K562 (cell line): Measurements from ENCODE around the gene DYNLT4. TPM values are rescaled to one million over a fixed set of nuclear protein-coding genes. Genes with fewer than 3 reads are reported as not detected.

Experiments used
- BCOR ChIP-seq: fragments of 450-650 bp; IDR thresholded peaks from 2 replicates; pipeline ENCODE4 v1.6.1; 2016
- BRD4 ChIP-seq: fragments of 200-600 bp; sonication (generic); IDR thresholded peaks from 2 replicates; pipeline ENCODE4 v1.6.1; 2017; ENCODE audit warnings: inconsistent platforms
- CBX3 ChIP-seq, 2 experiments: IDR thresholded peaks; 1 replicate in 1 of 2; 2 replicates in 1 of 2; pipeline ENCODE4 v1.6.1; 2012; ENCODE audit warnings: inconsistent platforms in 2 of 2, low read length in 2 of 2, borderline replicate concordance in 1 of 2, control low read depth in 1 of 2
- COPS2 ChIP-seq: fragments of 450-650 bp; conservative IDR thresholded peaks from 2 replicates; pipeline ENCODE4 v1.6.1; 2016; ENCODE audit warnings: mild to moderate bottlenecking, moderate library complexity
- ETV5 ChIP-seq: sonication (generic); formaldehyde crosslinking; IDR thresholded peaks from 2 replicates; pipeline ENCODE4 v1.4.0; 2020; ENCODE audit warnings: low read depth, mild to moderate bottlenecking, missing genetic modification reagents
- EZH2 ChIP-seq: IDR thresholded peaks from 2 replicates; pipeline ENCODE4 v1.6.1; 2012; ENCODE audit warnings: low read depth, mild to moderate bottlenecking, inconsistent platforms, low read length, borderline replicate concordance
- GTF2A2 ChIP-seq: IDR thresholded peaks from 2 replicates; pipeline ENCODE4 v1.6.1; 2016; ENCODE audit warnings: mild to moderate bottlenecking, missing genetic modification characterization, missing compliant biosample characterization
- ILK ChIP-seq: fragments of 450-650 bp; IDR thresholded peaks from 2 replicates; pipeline ENCODE4 v1.6.1; 2016; ENCODE audit warnings: missing genetic modification characterization, low read depth, mild to moderate bottlenecking, missing compliant biosample characterization, moderate library complexity, borderline replicate concordance
- KLF10 ChIP-seq: fragments of 250-450 bp; sonication (Bioruptor Pico); IDR thresholded peaks from 2 replicates; pipeline ENCODE4 v1.6.1; 2021; ENCODE audit warnings: matching md5 sums
- NCOA6 ChIP-seq: fragments of 450-650 bp; IDR thresholded peaks from 2 replicates; pipeline ENCODE4 v1.6.1; 2017; ENCODE audit warnings: mild to moderate bottlenecking
- OTX1 ChIP-seq: fragments of 450-650 bp; formaldehyde crosslinking; IDR thresholded peaks from 2 replicates; pipeline ENCODE4 v1.4.0; 2022; ENCODE audit warnings: mild to moderate bottlenecking
- PHB2 ChIP-seq: fragments of 450-650 bp; IDR thresholded peaks from 2 replicates; pipeline ENCODE4 v1.6.1; 2017; ENCODE audit warnings: low read depth
- SLC30A9 ChIP-seq: fragments of 250-450 bp; sonication (Bioruptor Pico); IDR thresholded peaks from 2 replicates; pipeline ENCODE4 v1.8.0; 2022; ENCODE audit warnings: mild to moderate bottlenecking, moderate library complexity
- STAG1 ChIP-seq: sonication (generic); formaldehyde crosslinking; IDR thresholded peaks from 2 replicates; pipeline ENCODE4 v1.5.0; 2020; ENCODE audit warnings: missing genetic modification reagents, borderline replicate concordance
- TOE1 ChIP-seq, 2 experiments: fragments of 450-650 bp in 1 of 2; sonication (generic) in 1 of 2; formaldehyde crosslinking in 1 of 2; IDR thresholded peaks; 2 replicates each; pipeline versions ENCODE4 v1.7.1 to v1.8.0; 2016 to 2022; ENCODE audit warnings: borderline replicate concordance in 2 of 2, mild to moderate bottlenecking in 2 of 2, antibody characterized with exemption in 1 of 2, inconsistent platforms in 1 of 2, low read depth in 1 of 2, missing genetic modification reagents in 1 of 2, moderate library complexity in 1 of 2
- TSC22D4 ChIP-seq: fragments of 450-650 bp; IDR thresholded peaks from 2 replicates; pipeline ENCODE4 v1.6.1; 2016; ENCODE audit warnings: missing genetic modification characterization, missing biosample characterization, control low read depth
- WHSC1 ChIP-seq: IDR thresholded peaks from one replicate; pipeline ENCODE4 v1.6.1; 2012; ENCODE audit warnings: low read length, control low read depth, inconsistent platforms
- XRCC5 ChIP-seq: fragments of 200-400 bp; formaldehyde crosslinking; IDR thresholded peaks from 2 replicates; pipeline ENCODE4 v1.6.1; 2017; ENCODE audit warnings: low read depth, mild to moderate bottlenecking, low read length
- ZFP36 ChIP-seq: fragments of 150-350 bp; IDR thresholded peaks from 2 replicates; pipeline ENCODE4 v1.6.1; 2018; ENCODE audit warnings: low read length, low read depth; ENCODE audit not compliant: partially characterized antibody
- ZNF583 ChIP-seq: fragments of 250-450 bp; sonication (Bioruptor Pico); IDR thresholded peaks from 2 replicates; pipeline ENCODE4 v1.4.0; 2020
- polyA plus RNA-seq, 8 experiments: library from polyadenylated mRNA; depleted of rRNA in 4 of 8; stranded (reverse) in 5 of 8; unstranded in 3 of 8; fragments of >200 nt; fragmentation: Nextera tagmentation in 2 of 8; fragmentation: Illumina TruSeq in 1 of 8; extraction: Ambion mirVana in 2 of 8; extraction: Trizol in 1 of 8; gene quantifications; 2 replicates each; pipeline versions ENCODE4 v1.2.1 to v1.2.3, GENCODE V29; 2011 to 2014; ENCODE audit warnings: inconsistent platforms in 1 of 8, missing spikeins in 1 of 8
- total RNA-seq, 7 experiments: library from RNA; depleted of rRNA in 6 of 7; stranded (reverse); fragments of >200 nt in 6 of 7; fragmentation: Illumina TruSeq in 2 of 7; extraction: Trizol in 2 of 7; gene quantifications; 2 replicates each; pipeline versions ENCODE4 v1.2.1 to v1.2.3, GENCODE V29; 2011 to 2021; ENCODE audit warnings: low replicate concordance in 1 of 7
- TF ChIP-seq, protein P1 (sequence below), 3 experiments: fragments of 200-800 bp in 1 of 3; sonication (Bioruptor generic) in 1 of 3; sonication (generic) in 1 of 3; formaldehyde crosslinking in 1 of 3; IDR thresholded peaks; 2 replicates each; pipeline versions ENCODE4 v1.6.1 to v1.8.0; 2016 to 2022; ENCODE audit warnings: mild to moderate bottlenecking in 2 of 3, missing compliant biosample characterization in 2 of 3, missing genetic modification characterization in 2 of 3, missing genetic modification reagents in 1 of 3
- TF ChIP-seq, protein P2 (sequence below): sonication (generic); formaldehyde crosslinking; IDR thresholded peaks from 2 replicates; pipeline ENCODE4 v1.8.0; 2023; ENCODE audit warnings: missing genetic modification reagents, mild to moderate bottlenecking, borderline replicate concordance

DYNLT4 gene
- total and polyA plus RNA-seq, 9 of the 15 experiments (the other 6 are each of a cell fraction or from before 2014, with no cell fraction given) = 0.29 to 0.73 TPM; not detected in 7

DNA sequence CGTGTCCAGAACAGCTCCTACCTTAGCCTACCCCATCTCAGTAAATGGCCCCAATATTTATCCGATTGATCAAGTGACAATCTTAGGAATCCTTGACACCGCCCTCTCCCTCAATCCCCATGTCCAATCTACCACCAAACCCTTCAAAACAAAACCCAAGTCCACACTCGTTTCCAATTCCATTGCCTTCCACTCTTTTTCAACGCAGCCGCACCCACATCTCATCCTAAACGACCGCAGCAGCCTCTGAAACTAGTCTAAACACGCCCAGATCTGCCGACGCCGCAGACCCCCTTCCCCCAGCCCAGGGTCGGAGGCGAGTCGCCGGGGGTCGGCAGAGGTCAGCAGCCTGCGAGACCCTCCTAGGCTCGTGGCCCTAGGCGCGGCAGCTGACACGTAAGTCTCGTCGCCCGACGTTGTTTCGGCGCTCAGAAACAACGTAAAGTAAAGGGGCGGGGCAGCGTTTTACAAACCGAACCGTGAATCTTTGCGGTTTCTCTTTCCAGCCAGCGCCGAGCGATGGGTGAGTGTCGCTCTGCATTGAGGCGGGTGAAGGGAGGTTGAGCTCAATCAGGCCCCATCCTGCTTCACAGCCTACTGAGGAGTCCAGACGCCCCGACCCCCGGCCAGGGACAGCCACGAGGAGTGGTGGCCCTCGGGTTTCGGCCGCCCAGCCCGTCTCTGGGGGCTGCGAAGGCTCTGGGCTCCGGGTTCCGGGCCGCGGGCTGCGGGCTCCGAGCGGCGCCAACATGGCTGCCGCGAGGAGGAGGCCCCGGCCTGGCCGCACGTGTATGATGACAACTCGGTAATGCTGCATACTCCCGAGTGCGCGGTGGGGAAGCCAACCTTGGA, 31.8 kb downstream of the DYNLT4 start, which contains the start of gene RPS8 (continued):
- TF ChIP-seq, protein P1, sequence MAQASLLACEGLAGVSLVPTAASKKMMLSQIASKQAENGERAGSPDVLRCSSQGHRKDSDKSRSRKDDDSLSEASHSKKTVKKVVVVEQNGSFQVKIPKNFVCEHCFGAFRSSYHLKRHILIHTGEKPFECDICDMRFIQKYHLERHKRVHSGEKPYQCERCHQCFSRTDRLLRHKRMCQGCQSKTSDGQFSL (CRISPR knock-in tag; IDR thresholded peaks at IDR 0.05) = peak; percentile 60; the same call in 1 of the 2 replicates
- TF ChIP-seq, protein P1 (tag; IDR thresholded peaks at IDR 0.05) = no peak
- TF ChIP-seq CBX3 (IDR thresholded peaks at IDR 0.05; ENCODE audit: borderline replicate concordance in 1 of 2, low read length in 2 of 2) = no peak
- no peak for TF ChIP-seq STAG1
- no peak for TF ChIP-seq COPS2
- TF ChIP-seq ILK (tag) = no peak
- no peak for TF ChIP-seq SLC30A9
- no peak for TF ChIP-seq WHSC1
- TF ChIP-seq GTF2A2 = peak; percentile 83
- no peak for TF ChIP-seq EZH2
- TF ChIP-seq, protein P2, sequence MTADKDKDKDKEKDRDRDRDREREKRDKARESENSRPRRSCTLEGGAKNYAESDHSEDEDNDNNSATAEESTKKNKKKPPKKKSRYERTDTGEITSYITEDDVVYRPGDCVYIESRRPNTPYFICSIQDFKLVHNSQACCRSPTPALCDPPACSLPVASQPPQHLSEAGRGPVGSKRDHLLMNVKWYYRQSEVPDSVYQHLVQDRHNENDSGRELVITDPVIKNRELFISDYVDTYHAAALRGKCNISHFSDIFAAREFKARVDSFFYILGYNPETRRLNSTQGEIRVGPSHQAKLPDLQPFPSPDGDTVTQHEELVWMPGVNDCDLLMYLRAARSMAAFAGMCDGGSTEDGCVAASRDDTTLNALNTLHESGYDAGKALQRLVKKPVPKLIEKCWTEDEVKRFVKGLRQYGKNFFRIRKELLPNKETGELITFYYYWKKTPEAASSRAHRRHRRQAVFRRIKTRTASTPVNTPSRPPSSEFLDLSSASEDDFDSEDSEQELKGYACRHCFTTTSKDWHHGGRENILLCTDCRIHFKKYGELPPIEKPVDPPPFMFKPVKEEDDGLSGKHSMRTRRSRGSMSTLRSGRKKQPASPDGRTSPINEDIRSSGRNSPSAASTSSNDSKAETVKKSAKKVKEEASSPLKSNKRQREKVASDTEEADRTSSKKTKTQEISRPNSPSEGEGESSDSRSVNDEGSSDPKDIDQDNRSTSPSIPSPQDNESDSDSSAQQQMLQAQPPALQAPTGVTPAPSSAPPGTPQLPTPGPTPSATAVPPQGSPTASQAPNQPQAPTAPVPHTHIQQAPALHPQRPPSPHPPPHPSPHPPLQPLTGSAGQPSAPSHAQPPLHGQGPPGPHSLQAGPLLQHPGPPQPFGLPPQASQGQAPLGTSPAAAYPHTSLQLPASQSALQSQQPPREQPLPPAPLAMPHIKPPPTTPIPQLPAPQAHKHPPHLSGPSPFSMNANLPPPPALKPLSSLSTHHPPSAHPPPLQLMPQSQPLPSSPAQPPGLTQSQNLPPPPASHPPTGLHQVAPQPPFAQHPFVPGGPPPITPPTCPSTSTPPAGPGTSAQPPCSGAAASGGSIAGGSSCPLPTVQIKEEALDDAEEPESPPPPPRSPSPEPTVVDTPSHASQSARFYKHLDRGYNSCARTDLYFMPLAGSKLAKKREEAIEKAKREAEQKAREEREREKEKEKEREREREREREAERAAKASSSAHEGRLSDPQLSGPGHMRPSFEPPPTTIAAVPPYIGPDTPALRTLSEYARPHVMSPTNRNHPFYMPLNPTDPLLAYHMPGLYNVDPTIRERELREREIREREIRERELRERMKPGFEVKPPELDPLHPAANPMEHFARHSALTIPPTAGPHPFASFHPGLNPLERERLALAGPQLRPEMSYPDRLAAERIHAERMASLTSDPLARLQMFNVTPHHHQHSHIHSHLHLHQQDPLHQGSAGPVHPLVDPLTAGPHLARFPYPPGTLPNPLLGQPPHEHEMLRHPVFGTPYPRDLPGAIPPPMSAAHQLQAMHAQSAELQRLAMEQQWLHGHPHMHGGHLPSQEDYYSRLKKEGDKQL (CRISPR knock-in tag) = no peak
- peak; percentile 77 for TF ChIP-seq PHB2
- peak; percentile 77 for TF ChIP-seq OTX1 (CRISPR knock-in tag)
- TF ChIP-seq XRCC5 = no peak; the same call in 1 of the 2 replicates
- TF ChIP-seq TOE1 (IDR thresholded peaks at IDR 0.05; ENCODE audit: borderline replicate concordance) = peak; percentile 83
- no peak for TF ChIP-seq TOE1 (CRISPR knock-in tag; IDR thresholded peaks at IDR 0.05; ENCODE audit: borderline replicate concordance, low read depth)
- TF ChIP-seq BRD4 = peak; percentile 100
- TF ChIP-seq BCOR = peak; percentile 53; the same call in 1 of the 2 replicates
- peak; percentile 19 for TF ChIP-seq ZFP36
- TF ChIP-seq ZNF583 (CRISPR knock-in tag) = no peak
- TF ChIP-seq NCOA6 = no peak; the same call in 1 of the 2 replicates
- TF ChIP-seq KLF10 (CRISPR knock-in tag) = no peak
- no peak; the same call in 1 of the 2 replicates for TF ChIP-seq ETV5 (CRISPR knock-in tag)
- no peak for TF ChIP-seq TSC22D4 (tag)
